Measurements from ENCODE around the gene CKAP4. TPM values are rescaled to one million over a fixed set of nuclear protein-coding genes. Genes with fewer than 3 reads are reported as not detected.
"Not testable (repeated sequence)": the region's sequence is repeated elsewhere in the genome, so short reads cannot be mapped to it uniquely, and the experiment has no call there.

CKAP4 gene
- total and polyA plus RNA-seq, 2 experiments from 2014 or later = 32.3 to 58.8 TPM

DNA sequence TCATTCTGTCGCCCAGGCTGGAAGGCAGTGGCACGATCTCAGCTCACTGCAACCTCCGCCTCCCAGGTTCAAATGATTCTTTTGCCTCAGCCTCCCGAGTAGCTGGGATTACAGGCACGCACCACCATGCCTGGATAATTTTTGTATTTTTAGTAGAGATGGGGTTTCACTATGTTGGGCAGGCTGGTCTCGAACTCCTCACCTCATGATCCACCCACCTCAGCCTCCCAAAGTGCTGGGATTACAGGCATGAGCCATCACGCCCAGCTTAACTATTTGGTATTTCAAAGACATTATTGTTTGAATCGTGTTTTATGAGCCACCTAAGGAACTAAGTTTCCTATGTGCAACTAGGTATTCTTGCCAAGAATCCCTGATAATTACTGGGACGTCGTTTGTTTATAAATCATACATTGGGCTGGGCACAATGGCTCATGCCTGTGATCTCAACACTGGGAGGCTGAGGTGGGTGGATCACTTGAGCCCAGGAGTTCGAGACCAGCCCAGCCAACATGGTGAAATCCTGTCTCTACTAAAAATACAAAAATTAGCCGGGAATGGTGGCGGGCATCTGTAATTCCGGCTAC lies 38.8 kb upstream of the CKAP4 start:
- not testable (repeated sequence) for H4K20me1 ChIP-seq (replicated peaks; ENCODE audit: insufficient read depth); H3K79me2 ChIP-seq (replicated peaks; ENCODE audit: insufficient read depth); H3K4me2 ChIP-seq; H3K36me3 ChIP-seq (ENCODE audit: insufficient read depth); DNase-seq (ENCODE audit: low spot score); H3K4me1 ChIP-seq (ENCODE audit: insufficient read depth); H3K9me2 ChIP-seq (ENCODE audit: insufficient read depth); H3K36me3 Mint-ChIP-seq (ENCODE audit: low read depth); H3K27me3 Mint-ChIP-seq (ENCODE audit: insufficient read depth, low read depth, poor library complexity); H3K4me1 Mint-ChIP-seq; H3K4me3 Mint-ChIP-seq; ATAC-seq; H3K9me3 Mint-ChIP-seq; H3K27me3 ChIP-seq (ENCODE audit: insufficient read depth); H3K27ac Mint-ChIP-seq; H2AFZ ChIP-seq; H3K27ac ChIP-seq (ENCODE audit: low read depth); H3K4me3 ChIP-seq; H3F3A ChIP-seq (replicated peaks; ENCODE audit: low read depth)

DNA sequence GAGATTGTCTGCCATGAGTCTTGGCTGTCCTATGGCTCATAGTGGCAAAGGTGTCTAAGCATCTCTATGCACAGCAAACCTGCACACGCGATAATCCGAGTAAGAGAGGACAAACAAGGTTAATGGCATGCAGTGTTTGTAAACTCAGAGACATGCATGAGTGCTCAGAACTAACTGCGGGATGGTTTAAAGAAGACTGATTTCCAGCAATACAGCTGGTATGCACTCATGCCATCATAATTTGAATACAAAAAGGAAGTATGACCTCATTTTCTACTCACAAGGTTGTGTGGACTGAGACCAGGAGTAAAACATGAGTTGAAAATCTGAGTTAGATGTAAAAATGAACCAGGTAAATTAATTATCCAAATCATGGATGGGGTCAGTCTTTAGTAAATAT lies 38.2 kb upstream of the CKAP4 start:
- Mint-ChIP-seq H3K27me3 (ENCODE audit: insufficient read depth, low read depth, poor library complexity) (no peaks in the 10 kb centered on the region), H3K9me3 (no peaks in the 10 kb centered on the region), H3K36me3 (ENCODE audit: low read depth) (no peaks in the 10 kb centered on the region), H3K4me1 (no peaks in the 10 kb centered on the region), H3K4me3 (no peak overlapping the region), H3K27ac (no peak overlapping the region)
- H3K27me3 ChIP-seq (ENCODE audit: insufficient read depth) = no peaks in the 10 kb centered on the region
- no peak overlapping the region for H3K27ac ChIP-seq (ENCODE audit: low read depth)
- TF ChIP-seq, protein P1, sequence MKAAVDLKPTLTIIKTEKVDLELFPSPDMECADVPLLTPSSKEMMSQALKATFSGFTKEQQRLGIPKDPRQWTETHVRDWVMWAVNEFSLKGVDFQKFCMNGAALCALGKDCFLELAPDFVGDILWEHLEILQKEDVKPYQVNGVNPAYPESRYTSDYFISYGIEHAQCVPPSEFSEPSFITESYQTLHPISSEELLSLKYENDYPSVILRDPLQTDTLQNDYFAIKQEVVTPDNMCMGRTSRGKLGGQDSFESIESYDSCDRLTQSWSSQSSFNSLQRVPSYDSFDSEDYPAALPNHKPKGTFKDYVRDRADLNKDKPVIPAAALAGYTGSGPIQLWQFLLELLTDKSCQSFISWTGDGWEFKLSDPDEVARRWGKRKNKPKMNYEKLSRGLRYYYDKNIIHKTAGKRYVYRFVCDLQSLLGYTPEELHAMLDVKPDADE (IDR thresholded peaks at IDR 0.05) = no peak
- TF ChIP-seq POLR2AphosphoS5 (IDR thresholded peaks at IDR 0.05; ENCODE audit: low read depth) (no peak), ZNF331 (CRISPR knock-in tag; IDR thresholded peaks at IDR 0.05; ENCODE audit: low read depth) (no peak), EZH2 (IDR thresholded peaks at IDR 0.05; ENCODE audit: low read depth, unreplicated experiment) (no peak), JUNB (IDR thresholded peaks at IDR 0.05; ENCODE audit: unreplicated experiment) (no peak), NANOG (IDR thresholded peaks at IDR 0.05; ENCODE audit: borderline replicate concordance) (no peak), EZH2phosphoT487 (IDR thresholded peaks at IDR 0.05; ENCODE audit: unreplicated experiment) (no peak), CREB1 (CRISPR knock-in tag; IDR thresholded peaks at IDR 0.05; ENCODE audit: low read depth) (no peak), STAT1 (IDR thresholded peaks at IDR 0.05; ENCODE audit: unreplicated experiment) (no peak)
- TF ChIP-seq, protein P2, sequence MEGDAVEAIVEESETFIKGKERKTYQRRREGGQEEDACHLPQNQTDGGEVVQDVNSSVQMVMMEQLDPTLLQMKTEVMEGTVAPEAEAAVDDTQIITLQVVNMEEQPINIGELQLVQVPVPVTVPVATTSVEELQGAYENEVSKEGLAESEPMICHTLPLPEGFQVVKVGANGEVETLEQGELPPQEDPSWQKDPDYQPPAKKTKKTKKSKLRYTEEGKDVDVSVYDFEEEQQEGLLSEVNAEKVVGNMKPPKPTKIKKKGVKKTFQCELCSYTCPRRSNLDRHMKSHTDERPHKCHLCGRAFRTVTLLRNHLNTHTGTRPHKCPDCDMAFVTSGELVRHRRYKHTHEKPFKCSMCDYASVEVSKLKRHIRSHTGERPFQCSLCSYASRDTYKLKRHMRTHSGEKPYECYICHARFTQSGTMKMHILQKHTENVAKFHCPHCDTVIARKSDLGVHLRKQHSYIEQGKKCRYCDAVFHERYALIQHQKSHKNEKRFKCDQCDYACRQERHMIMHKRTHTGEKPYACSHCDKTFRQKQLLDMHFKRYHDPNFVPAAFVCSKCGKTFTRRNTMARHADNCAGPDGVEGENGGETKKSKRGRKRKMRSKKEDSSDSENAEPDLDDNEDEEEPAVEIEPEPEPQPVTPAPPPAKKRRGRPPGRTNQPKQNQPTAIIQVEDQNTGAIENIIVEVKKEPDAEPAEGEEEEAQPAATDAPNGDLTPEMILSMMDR (conservative IDR thresholded peaks at IDR 0.05; ENCODE audit: low read depth in 2 of 2) = no peak
- TF ChIP-seq, protein P3, sequence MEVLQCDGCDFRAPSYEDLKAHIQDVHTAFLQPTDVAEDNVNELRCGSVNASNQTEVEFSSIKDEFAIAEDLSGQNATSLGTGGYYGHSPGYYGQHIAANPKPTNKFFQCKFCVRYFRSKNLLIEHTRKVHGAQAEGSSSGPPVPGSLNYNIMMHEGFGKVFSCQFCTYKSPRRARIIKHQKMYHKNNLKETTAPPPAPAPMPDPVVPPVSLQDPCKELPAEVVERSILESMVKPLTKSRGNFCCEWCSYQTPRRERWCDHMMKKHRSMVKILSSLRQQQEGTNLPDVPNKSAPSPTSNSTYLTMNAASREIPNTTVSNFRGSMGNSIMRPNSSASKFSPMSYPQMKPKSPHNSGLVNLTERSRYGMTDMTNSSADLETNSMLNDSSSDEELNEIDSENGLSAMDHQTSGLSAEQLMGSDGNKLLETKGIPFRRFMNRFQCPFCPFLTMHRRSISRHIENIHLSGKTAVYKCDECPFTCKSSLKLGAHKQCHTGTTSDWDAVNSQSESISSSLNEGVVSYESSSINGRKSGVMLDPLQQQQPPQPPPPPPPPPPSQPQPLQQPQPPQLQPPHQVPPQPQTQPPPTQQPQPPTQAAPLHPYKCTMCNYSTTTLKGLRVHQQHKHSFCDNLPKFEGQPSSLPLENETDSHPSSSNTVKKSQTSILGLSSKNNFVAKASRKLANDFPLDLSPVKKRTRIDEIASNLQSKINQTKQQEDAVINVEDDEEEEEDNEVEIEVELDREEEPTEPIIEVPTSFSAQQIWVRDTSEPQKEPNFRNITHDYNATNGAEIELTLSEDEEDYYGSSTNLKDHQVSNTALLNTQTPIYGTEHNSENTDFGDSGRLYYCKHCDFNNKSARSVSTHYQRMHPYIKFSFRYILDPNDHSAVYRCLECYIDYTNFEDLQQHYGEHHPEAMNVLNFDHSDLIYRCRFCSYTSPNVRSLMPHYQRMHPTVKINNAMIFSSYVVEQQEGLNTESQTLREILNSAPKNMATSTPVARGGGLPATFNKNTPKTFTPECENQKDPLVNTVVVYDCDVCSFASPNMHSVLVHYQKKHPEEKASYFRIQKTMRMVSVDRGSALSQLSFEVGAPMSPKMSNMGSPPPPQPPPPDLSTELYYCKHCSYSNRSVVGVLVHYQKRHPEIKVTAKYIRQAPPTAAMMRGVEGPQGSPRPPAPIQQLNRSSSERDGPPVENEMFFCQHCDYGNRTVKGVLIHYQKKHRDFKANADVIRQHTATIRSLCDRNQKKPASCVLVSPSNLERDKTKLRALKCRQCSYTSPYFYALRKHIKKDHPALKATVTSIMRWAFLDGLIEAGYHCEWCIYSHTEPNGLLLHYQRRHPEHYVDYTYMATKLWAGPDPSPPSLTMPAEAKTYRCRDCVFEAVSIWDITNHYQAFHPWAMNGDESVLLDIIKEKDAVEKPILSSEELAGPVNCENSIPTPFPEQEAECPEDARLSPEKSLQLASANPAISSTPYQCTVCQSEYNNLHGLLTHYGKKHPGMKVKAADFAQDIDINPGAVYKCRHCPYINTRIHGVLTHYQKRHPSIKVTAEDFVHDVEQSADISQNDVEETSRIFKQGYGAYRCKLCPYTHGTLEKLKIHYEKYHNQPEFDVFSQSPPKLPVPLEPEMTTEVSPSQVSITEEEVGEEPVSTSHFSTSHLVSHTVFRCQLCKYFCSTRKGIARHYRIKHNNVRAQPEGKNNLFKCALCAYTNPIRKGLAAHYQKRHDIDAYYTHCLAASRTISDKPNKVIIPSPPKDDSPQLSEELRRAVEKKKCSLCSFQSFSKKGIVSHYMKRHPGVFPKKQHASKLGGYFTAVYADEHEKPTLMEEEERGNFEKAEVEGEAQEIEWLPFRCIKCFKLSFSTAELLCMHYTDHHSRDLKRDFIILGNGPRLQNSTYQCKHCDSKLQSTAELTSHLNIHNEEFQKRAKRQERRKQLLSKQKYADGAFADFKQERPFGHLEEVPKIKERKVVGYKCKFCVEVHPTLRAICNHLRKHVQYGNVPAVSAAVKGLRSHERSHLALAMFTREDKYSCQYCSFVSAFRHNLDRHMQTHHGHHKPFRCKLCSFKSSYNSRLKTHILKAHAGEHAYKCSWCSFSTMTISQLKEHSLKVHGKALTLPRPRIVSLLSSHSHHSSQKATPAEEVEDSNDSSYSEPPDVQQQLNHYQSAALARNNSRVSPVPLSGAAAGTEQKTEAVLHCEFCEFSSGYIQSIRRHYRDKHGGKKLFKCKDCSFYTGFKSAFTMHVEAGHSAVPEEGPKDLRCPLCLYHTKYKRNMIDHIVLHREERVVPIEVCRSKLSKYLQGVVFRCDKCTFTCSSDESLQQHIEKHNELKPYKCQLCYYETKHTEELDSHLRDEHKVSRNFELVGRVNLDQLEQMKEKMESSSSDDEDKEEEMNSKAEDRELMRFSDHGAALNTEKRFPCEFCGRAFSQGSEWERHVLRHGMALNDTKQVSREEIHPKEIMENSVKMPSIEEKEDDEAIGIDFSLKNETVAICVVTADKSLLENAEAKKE (CRISPR knock-in tag; IDR thresholded peaks at IDR 0.05) = no peak
- no peak overlapping the region for H3K4me2 ChIP-seq
- no peak overlapping the region for H3K4me3 ChIP-seq
- no peaks in the 10 kb centered on the region for H4K20me1 ChIP-seq (replicated peaks; ENCODE audit: insufficient read depth)
- no peaks in the 10 kb centered on the region for H3K4me1 ChIP-seq (ENCODE audit: insufficient read depth)
- ATAC-seq (no peak), DNase-seq (ENCODE audit: low spot score) (no peak)
- no peaks in the 10 kb centered on the region for H3K79me2 ChIP-seq (replicated peaks; ENCODE audit: insufficient read depth)
- H3K9me2 ChIP-seq (ENCODE audit: insufficient read depth) = no peaks in the 10 kb centered on the region
- H3K36me3 ChIP-seq (ENCODE audit: insufficient read depth) = no peaks in the 10 kb centered on the region
- no peaks in the 10 kb centered on the region for H3F3A ChIP-seq (replicated peaks; ENCODE audit: low read depth)
- no peak overlapping the region for H2AFZ ChIP-seq
